Activated CD4-positive, alpha-beta memory T cell treated with anti-CD3 and anti-CD28 coated beads for 36 hours (primary cell): ENCODE measurements around the gene MAST2. TPM values are rescaled to one million over a fixed set of nuclear protein-coding genes. Genes with fewer than 3 reads are reported as not detected.

Experiments
- CTCF ChIA-PET: fragments of 350-600 bp; sonication (Branson Sonifier 250); formaldehyde crosslinking; loops from one replicate; lab custom pipeline; 2021; ENCODE audit warnings: antibody characterized with exemption, inconsistent platforms; lab: Charles Lee
- POLR2A ChIA-PET: fragments of 350-600 bp; sonication (Branson Sonifier 250); formaldehyde crosslinking; loops from one replicate; lab custom pipeline; 2021; ENCODE audit warnings: antibody characterized with exemption; lab: Charles Lee
- DNase-seq: peaks from one replicate; pipeline ENCODE4 v3.0.0-alpha.2; 2020
- H3K27ac Mint-ChIP-seq: one replicate; pipeline ENCODE4 v1.8.0; 2021; ENCODE audit warnings: mixed read lengths
- H3K27me3 Mint-ChIP-seq: one replicate; pipeline ENCODE4 v1.8.0; 2021; ENCODE audit warnings: mixed read lengths
- H3K36me3 Mint-ChIP-seq: one replicate; pipeline ENCODE4 v1.8.0; 2021; ENCODE audit warnings: mixed read lengths
- H3K4me1 Mint-ChIP-seq: one replicate; pipeline ENCODE4 v1.8.0; 2021; ENCODE audit warnings: low read depth, mixed read lengths
- H3K4me3 Mint-ChIP-seq: one replicate; pipeline ENCODE4 v1.8.0; 2021; ENCODE audit warnings: mild to moderate bottlenecking, mixed read lengths
- H3K9me3 Mint-ChIP-seq: one replicate; pipeline ENCODE4 v1.8.0; 2021; ENCODE audit warnings: mixed read lengths
- intact Hi-C: fragments of 100-400 bp; cut with micrococcal nuclease; formaldehyde crosslinking; loops from one replicate; pipeline ENCODE4 v1.15.1; 2023
- total RNA-seq, 2 experiments: library from RNA; stranded (reverse); gene quantifications; one replicate each; pipeline ENCODE4 v1.2.3, GENCODE V29; 2021

Gene MAST2
- total RNA-seq, 2 experiments from 2014 or later = 25.1 to 26.6 TPM

DNA sequence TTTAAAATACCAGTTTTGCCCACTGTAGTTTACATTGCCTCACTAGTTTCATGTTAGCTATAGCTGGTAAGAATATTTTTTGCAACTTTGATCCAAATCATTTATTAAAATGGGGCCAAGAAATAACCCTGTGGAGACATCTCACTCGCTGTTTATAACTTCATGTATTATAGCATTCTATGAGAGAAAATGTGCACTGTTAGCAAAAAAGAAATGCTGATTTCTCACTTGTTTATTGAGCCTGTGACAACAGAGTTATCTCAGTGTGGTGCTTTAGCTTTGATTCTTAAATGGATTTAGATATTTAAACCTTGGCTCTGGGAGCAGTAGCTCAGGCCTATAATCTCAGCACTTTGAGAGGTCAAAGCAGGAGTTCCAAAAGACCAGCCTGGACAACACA is 201.1 kb downstream of the MAST2 start:
- Mint-ChIP-seq H3K4me3 (no peak overlapping the region), H3K4me1 (no peaks in the 10 kb centered on the region), H3K27me3 (no peaks in the 10 kb centered on the region), H3K27ac (no peak overlapping the region), H3K36me3 (peaks cover 21% of the 10 kb centered on the region), H3K9me3 (no peaks in the 10 kb centered on the region)
- ChIA-PET POLR2A (interaction anchor here (0.7 kb wide), 1 partner anchor 57 kb away, joined by 3 read pairs; no protein-coding TSS in a partner anchor), CTCF (no interaction called here)
- no peak for DNase-seq
- intact Hi-C loops = no loop called here

DNA sequence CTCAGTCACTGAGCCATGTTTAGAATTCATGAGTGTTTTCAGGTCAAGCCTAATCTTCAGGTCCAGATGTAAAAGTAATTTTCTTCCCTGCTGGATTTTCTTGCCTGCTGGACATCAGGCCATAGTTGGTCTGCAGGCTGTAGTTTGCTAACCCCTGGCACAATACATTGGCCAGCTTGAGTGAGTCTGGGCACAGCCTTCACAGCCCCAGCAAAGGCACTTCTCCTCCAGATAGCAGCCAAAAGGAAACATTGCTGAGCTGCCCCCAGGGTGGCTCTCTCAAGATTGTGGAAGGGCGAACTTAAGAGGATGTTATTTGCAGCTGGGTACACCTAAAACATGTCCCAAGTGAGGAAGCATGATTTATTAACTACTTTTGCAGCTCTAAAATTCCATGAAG is 202.2 kb downstream of the MAST2 start:
- POLR2A ChIA-PET = no interaction called here
- H3K27me3 Mint-ChIP-seq = no peaks in the 10 kb centered on the region
- no peaks in the 10 kb centered on the region for H3K4me1 Mint-ChIP-seq
- no peak overlapping the region for H3K4me3 Mint-ChIP-seq
- CTCF ChIA-PET = interaction anchor here (1.6 kb wide), 1 partner anchor 218 kb away, joined by 4 read pairs; no protein-coding TSS in a partner anchor
- H3K36me3 Mint-ChIP-seq = peaks cover 25% of the 10 kb centered on the region
- intact Hi-C loops = no loop called here
- no peak for DNase-seq
- H3K27ac Mint-ChIP-seq = no peak overlapping the region
- H3K9me3 Mint-ChIP-seq = no peaks in the 10 kb centered on the region

DNA sequence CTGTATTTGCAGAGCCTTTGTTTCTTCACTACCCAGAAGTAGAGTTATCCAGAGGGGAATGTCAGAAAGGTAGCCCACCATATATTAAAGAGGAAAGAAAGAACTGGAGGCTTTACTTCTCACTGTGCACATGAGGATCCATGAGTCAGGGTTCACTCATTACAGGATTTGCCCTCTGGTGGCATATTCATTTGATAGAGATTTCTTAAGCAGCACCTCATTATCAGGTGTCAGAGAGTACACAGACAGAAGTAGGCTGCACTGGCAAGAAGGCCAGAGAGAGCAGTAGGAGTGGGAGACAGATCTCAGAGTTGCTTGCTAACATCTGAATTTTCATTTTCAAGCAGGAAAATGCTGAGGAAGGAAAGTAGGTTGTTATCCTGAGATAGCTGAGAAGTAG is 205.2 kb downstream of the MAST2 start:
- Mint-ChIP-seq H3K9me3 (no peaks in the 10 kb centered on the region), H3K27me3 (no peaks in the 10 kb centered on the region), H3K36me3 (peaks cover 30% of the 10 kb centered on the region), H3K4me3 (no peak overlapping the region), H3K27ac (no peak overlapping the region), H3K4me1 (no peaks in the 10 kb centered on the region)
- CTCF ChIA-PET = no interaction called here
- POLR2A ChIA-PET = no interaction called here
- DNase-seq = no peak
- intact Hi-C loops = no loop called here

DNA sequence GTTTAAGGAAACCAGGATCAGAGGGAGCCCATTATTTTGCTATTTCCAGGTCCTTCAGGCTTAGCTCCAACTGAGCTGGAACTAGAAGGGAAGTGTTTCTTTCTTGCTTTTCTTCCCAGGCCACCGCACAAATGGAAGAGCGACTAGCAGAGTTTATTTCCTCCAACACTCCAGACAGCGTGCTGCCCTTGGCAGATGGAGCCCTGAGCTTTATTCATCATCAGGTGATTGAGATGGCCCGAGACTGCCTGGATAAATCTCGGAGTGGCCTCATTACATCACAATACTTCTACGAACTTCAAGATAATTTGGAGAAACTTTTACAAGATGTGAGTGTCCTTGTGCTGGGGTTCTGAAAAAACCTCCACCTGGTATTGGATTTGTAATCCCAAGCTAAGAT is 207.2 kb downstream of the MAST2 start:
- Mint-ChIP-seq H3K4me3 (no peak overlapping the region), H3K36me3 (peaks cover 30% of the 10 kb centered on the region), H3K4me1 (no peaks in the 10 kb centered on the region), H3K27me3 (no peaks in the 10 kb centered on the region), H3K9me3 (no peaks in the 10 kb centered on the region), H3K27ac (no peak overlapping the region)
- ChIA-PET CTCF (no interaction called here), POLR2A (no interaction called here)
- intact Hi-C loops = no loop called here
- no peak for DNase-seq

DNA sequence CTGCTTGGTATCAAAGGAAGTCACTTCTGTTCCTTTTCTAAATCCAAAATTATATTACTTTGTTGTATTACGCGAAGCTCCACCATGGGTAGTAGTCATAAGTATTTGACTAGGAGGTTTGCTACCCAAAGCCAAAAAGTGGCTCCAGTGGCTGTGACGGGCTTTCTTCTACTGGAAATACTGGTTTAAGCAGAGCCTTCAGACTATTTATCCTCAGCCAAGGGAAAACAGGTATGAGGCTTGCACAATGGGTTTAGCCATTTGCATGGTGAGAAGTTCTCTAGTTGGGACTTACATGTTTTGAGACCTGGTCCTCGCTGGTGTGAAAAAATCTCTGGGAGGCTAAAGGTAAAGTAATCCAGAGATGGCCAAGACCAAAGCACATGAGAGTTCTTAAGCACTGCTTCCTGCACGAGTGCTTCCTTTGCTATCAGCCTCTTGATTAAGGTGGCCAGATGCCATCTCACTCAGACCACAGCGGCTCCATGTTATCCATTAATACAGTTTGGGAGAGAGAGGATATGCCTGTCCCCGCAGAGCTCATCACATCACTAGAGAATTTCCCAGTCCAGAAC is 207.8 kb downstream of the MAST2 start:
- intact Hi-C loops = no loop called here
- H3K9me3 Mint-ChIP-seq = no peaks in the 10 kb centered on the region
- CTCF ChIA-PET = no interaction called here
- H3K36me3 Mint-ChIP-seq = peaks cover 30% of the 10 kb centered on the region
- H3K27me3 Mint-ChIP-seq = no peaks in the 10 kb centered on the region
- POLR2A ChIA-PET = no interaction called here
- no peak for DNase-seq
- no peaks in the 10 kb centered on the region for H3K4me1 Mint-ChIP-seq
- no peak overlapping the region for H3K27ac Mint-ChIP-seq
- no peak overlapping the region for H3K4me3 Mint-ChIP-seq

DNA sequence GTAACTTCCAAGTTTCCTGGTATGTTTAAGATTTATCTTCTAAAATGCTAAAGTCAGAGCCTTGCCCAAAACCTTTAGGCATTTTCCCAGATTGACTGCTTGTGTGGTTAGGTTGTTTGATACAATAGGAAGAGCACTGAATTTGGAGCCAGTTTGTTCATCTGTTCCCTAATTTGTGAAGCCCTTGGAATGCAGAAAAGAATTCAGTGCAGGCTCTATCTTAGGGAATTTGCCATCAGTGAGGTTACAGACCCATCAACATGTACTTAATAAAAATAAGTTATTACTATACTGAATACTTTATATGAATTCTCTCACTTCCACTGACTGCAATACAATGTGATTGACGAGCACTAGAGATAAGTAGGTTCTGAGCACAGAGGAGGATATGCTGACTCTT is 208.8 kb downstream of the MAST2 start:
- no peaks in the 10 kb centered on the region for H3K4me1 Mint-ChIP-seq
- no peak overlapping the region for H3K27ac Mint-ChIP-seq
- H3K4me3 Mint-ChIP-seq = no peak overlapping the region
- peaks cover 26% of the 10 kb centered on the region for H3K36me3 Mint-ChIP-seq
- no peak for DNase-seq
- H3K9me3 Mint-ChIP-seq = no peaks in the 10 kb centered on the region
- CTCF ChIA-PET = no interaction called here
- intact Hi-C loops = no loop called here
- POLR2A ChIA-PET = no interaction called here
- no peaks in the 10 kb centered on the region for H3K27me3 Mint-ChIP-seq

DNA sequence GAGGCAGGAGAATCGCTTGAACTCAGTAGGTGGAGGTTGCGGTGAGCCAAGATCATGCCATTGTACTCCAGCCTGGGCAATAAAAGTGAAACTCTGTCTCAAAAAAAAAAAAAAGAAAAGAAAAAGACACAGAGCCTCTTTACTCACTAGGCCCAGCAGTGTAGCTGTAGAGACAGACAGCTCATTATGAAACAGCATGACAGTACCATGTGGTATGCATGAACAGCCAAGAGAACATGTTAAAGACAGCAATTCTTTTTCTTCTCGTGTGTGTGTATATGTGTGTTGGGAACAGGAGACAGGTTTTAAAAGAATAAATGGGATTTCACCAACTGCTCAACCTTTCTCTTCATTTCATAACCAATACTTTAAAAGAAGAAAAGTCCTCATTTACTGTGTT is 210.2 kb downstream of the MAST2 start:
- POLR2A ChIA-PET = no interaction called here

DNA sequence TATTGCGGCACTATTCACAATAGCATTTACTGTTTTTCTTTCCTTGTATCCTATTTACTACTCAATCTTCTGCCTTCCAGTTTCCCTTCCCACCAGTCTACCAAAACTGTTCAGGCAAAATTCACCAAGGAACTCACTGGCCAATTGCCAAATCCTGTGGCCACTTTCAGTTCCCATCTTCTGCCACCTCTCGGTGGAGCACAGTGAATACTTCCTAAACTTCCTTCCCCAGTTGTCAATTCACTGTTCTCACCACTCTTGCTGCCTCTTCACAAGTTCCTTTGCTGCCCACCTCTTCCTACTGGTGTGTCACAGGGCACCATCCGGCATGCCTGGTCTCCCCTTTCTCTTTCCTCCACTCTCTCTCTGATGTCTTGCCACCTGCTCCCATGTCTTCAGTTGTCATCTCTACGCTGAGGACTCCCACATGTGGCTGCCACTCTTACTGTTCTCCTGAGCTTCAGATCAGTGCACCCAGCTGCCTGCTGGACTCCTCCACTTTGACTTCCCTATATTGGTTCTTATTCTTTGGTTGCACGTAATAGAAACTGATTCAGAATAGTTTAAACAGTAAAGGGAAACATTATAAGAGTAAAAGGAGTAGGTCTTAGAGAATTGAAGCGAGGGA is 214.6 kb downstream of the MAST2 start:
- CTCF ChIA-PET = interaction anchor here (1.5 kb wide), 1 partner anchor 19 kb away, joined by 9 read pairs; no protein-coding TSS in a partner anchor
- POLR2A ChIA-PET = no interaction called here

More for the DNA sequence above, 210.2 kb downstream of the MAST2 start:
- intact Hi-C loops = no loop called here
- Mint-ChIP-seq H3K4me3 (no peak overlapping the region), H3K36me3 (peaks cover 13% of the 10 kb centered on the region), H3K9me3 (no peaks in the 10 kb centered on the region), H3K27me3 (no peaks in the 10 kb centered on the region), H3K4me1 (no peaks in the 10 kb centered on the region), H3K27ac (no peak overlapping the region)
- CTCF ChIA-PET = no interaction called here
- DNase-seq = no peak

DNA sequence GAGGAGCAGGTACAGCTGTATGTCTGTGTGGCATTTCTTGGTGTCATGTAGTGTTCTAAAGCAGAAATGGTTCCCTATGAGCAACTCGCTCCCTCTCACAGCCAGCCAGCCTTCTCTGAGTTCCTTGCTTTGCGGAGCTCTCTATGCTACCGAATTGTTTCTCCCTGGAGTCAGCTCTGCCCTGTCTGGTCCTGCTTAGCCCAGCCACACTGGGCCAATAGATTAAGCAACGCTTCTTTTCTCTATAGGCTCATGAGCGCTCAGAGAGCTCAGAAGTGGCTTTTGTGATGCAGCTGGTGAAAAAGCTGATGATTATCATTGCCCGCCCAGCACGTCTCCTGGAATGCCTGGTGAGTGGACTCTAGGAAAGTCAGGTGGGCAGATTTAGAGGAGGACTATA is 215.9 kb downstream of the MAST2 start:
- CTCF ChIA-PET = interaction anchor here (1.3 to 1.5 kb wide), 2 partner anchors 17 to 204 kb away, joined by 3 to 9 read pairs; no protein-coding TSS in a partner anchor
- H3K36me3 Mint-ChIP-seq = peaks cover 3% of the 10 kb centered on the region
- H3K27me3 Mint-ChIP-seq = no peaks in the 10 kb centered on the region
- DNase-seq = no peak
- H3K4me1 Mint-ChIP-seq = no peaks in the 10 kb centered on the region
- H3K4me3 Mint-ChIP-seq = no peak overlapping the region
- POLR2A ChIA-PET = no interaction called here
- no peak overlapping the region for H3K27ac Mint-ChIP-seq
- no peaks in the 10 kb centered on the region for H3K9me3 Mint-ChIP-seq
- intact Hi-C loops = no loop called here

More for the DNA sequence above, 214.6 kb downstream of the MAST2 start:
- H3K4me3 Mint-ChIP-seq = no peak overlapping the region
- no peaks in the 10 kb centered on the region for H3K36me3 Mint-ChIP-seq
- H3K27me3 Mint-ChIP-seq = no peaks in the 10 kb centered on the region
- no peaks in the 10 kb centered on the region for H3K4me1 Mint-ChIP-seq
- no peaks in the 10 kb centered on the region for H3K9me3 Mint-ChIP-seq
- H3K27ac Mint-ChIP-seq = no peak overlapping the region
- intact Hi-C loops = no loop called here
- no peak for DNase-seq

DNA sequence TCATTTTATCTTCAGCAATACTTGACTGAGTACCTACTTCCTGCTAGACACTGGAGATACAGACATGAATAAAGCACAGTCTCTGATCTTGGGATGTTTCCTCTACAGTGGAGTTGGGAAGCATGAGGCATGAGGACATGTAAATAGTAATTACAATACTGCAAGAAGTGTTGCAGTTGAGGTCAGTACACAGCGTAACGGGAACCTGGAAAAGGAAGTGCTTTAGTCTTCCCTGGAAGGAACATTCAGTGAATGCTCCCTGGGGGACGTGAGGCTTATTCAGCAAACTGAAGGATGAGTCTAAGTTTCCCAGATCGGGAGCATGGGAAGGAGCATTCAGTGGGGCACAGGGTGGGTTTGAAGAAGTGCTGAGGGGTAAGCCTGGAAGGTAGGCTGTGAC is 216.6 kb downstream of the MAST2 start:
- DNase-seq = no peak
- Mint-ChIP-seq H3K27me3 (no peaks in the 10 kb centered on the region), H3K4me3 (no peak overlapping the region), H3K4me1 (no peaks in the 10 kb centered on the region), H3K9me3 (no peaks in the 10 kb centered on the region), H3K36me3 (peaks cover 5% of the 10 kb centered on the region), H3K27ac (no peak overlapping the region)
- ChIA-PET CTCF (no interaction called here), POLR2A (no interaction called here)
- intact Hi-C loops = no loop called here

DNA sequence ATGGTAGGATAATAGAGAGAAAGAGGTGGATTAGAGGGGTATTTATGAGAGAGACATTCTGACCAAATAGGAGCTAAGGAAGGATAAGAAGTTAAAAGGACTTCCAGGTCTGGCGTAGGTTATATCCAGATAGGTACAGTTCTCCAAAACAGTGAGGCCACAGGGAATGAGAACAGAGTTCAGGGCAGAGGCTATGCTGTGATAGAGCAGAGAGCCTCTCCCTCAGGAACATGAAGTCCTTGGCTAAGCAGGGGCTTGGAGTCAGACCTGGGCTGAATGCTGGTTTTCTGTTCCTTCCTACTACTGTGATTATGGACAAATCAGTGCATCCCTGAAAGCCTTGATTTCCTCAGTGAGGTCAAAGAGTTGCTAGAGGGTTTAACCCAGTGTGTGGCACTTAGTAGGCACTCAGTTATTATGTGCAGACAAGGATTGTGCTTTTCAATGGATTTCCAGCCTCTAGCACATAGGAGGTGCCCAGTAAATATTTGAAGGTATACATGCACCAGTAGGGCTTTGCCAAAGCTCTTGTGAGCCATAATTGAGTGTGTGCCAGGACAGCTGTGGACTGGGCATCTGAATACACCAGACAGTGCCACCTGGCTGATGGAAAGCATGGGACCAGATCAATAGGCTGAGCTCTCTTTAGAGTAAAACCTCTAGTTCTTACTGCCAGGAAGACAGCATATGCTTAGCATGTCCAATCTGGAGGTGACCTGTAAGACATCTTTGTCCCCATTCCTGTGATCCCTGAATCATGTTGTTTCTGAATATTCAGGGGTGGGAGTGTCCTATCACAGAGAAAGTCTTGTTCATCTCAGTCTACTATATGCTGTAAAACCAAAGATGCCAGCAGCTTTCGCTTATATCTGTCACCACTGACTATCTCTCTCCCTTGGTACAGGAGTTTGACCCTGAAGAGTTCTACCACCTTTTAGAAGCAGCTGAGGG is 217.9 kb downstream of the MAST2 start:
- DNase-seq = no peak
- ChIA-PET CTCF (no interaction called here), POLR2A (no interaction called here)
- Mint-ChIP-seq H3K27ac (no peak overlapping the region), H3K4me1 (no peaks in the 10 kb centered on the region), H3K36me3 (peaks cover 5% of the 10 kb centered on the region), H3K4me3 (no peak overlapping the region), H3K9me3 (no peaks in the 10 kb centered on the region), H3K27me3 (no peaks in the 10 kb centered on the region)
- intact Hi-C loops = no loop called here

DNA sequence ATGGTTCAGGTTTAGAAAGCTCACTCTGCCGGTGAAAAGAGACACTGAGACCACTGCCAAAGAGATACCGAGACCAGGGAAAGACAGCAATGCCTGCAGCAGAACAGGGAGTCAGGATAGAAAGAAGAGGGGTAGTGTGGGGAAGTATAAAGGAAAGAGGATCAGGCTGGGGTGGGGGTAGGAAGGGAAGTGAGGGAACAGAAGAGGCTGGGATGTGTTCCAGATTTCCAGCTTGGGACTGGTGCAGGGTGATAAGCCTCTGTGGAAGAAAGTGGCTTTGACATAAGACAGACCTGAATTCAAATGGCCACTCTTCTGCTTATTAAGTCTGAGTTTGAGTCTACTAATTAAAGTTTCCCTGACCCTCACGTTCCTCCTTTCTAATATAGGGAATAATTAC is 223.1 kb downstream of the MAST2 start:
- Mint-ChIP-seq H3K4me3 (no peak overlapping the region), H3K9me3 (no peaks in the 10 kb centered on the region), H3K36me3 (peaks cover 8% of the 10 kb centered on the region), H3K27me3 (no peaks in the 10 kb centered on the region), H3K4me1 (no peaks in the 10 kb centered on the region), H3K27ac (no peak overlapping the region)
- ChIA-PET CTCF (no interaction called here), POLR2A (no interaction called here)
- intact Hi-C loops = no loop called here
- no peak for DNase-seq
